Astrocyte of the spinal cord (primary cell): ENCODE data around the gene CBFA2T3.

Experiments
- DNase-seq: peaks from one replicate; pipeline ENCODE4 v3.0.0; 2011; ENCODE audit warnings: low read depth, low spot score
- H3K4me3 ChIP-seq: 2 replicates; pipeline ENCODE4 v1.5.1; 2011; ENCODE audit warnings: low read depth, mild to moderate bottlenecking, low read length, moderate library complexity
- in situ Hi-C: cut with HindIII; loops from 2 replicates; pipeline ENCODE4 v1.10.0; 2017; ENCODE audit warnings: low sequenced_read_pairs
- TF ChIP-seq, protein P1 (sequence below): IDR thresholded peaks from 2 replicates; pipeline ENCODE4 v1.5.1; 2012; ENCODE audit warnings: low read depth, mild to moderate bottlenecking, low read length, inconsistent platforms

The CBFA2T3 gene

DNA sequence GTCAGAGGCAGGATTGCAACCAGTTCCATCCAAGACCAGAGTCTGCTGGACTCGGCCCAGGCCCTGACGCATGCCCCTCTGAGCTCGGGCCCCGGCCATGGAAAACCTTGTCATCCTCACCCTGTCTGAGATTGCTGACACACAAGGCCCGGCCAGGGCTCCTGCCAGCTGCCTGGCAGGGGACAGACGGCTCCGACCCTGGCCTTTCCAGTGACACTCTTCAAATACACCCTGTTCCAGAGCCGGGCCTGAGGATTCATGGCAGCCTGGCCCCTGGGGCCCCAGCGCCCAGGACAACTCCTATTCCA, 107.4 kb downstream of the CBFA2T3 start:
- DNase-seq = no peak
- in situ Hi-C loops = no loop called here
- TF ChIP-seq, protein P1, sequence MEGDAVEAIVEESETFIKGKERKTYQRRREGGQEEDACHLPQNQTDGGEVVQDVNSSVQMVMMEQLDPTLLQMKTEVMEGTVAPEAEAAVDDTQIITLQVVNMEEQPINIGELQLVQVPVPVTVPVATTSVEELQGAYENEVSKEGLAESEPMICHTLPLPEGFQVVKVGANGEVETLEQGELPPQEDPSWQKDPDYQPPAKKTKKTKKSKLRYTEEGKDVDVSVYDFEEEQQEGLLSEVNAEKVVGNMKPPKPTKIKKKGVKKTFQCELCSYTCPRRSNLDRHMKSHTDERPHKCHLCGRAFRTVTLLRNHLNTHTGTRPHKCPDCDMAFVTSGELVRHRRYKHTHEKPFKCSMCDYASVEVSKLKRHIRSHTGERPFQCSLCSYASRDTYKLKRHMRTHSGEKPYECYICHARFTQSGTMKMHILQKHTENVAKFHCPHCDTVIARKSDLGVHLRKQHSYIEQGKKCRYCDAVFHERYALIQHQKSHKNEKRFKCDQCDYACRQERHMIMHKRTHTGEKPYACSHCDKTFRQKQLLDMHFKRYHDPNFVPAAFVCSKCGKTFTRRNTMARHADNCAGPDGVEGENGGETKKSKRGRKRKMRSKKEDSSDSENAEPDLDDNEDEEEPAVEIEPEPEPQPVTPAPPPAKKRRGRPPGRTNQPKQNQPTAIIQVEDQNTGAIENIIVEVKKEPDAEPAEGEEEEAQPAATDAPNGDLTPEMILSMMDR = no peak
- no peak overlapping the region for H3K4me3 ChIP-seq

DNA sequence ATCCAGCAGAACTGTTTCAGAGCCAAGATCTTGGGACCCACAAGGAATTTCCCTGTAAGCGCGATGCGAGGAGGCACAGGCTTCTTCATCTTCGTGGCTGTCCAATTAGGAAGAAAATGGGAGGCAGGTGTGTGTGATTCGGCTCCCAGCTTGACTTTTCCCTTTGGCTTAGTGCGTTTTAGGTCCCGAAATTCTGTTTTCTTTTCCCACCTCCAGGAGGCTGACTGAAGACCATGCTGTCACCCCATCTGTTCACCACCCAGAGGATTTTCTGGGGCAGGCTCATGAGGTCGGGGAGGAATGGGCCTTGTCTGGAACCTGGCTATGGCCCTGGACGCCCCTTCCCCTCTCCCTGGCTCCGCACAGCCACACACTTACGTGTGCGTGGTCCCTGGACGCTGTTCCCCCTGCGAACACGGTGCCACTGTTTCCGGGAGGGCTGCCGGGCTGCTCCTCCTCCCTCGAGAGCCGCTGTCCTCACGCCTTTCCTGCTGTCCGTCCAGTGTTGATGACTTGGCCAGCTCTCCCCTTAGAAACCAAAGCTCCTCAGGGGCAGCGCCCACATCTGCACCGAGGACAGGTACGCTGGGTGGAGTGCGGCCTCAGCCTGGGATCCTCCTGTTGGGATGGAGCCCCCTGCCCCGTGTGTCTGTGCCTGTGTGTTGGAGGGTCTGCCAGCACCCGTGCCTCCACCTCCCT, 107.9 kb downstream of the CBFA2T3 start:
- in situ Hi-C loops = no loop called here
- no peak for DNase-seq
- no peak overlapping the region for H3K4me3 ChIP-seq
- TF ChIP-seq, protein P1 = no peak

DNA sequence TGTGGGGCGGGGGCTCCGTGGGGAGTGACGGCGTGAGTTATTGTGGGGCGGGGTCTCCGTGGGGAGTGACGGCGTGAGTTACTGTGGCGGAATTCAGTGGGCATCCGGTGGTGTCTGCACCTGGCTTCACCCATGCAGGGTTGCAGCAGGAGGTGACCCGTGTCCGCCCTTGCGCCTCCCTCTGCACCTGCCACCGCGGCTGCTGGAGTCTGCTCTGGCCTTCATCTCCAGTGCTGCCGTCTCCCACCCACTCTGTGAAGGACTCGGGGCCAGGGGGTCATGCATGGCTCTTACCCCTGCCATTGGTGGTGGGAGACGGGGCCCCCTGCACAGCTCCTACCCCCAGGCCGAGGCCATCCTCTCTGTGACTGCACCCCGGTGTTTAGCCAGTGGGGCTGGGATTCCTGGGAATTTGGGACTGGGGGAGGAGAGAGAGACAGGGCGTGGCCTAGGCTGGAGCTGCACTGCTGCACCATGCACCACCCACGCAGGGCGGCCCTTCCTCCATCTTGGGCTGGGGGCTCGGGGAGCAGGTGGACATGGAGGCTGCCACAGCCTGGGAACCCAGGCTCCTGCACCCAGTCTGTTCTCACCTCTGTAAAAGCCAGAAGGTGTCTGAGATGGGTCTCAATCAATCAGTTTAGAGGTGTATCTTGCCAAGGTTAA, 109.3 kb downstream of the CBFA2T3 start:
- no peak for DNase-seq
- H3K4me3 ChIP-seq = no peak overlapping the region
- in situ Hi-C loops = no loop called here
- TF ChIP-seq, protein P1 = no peak

DNA sequence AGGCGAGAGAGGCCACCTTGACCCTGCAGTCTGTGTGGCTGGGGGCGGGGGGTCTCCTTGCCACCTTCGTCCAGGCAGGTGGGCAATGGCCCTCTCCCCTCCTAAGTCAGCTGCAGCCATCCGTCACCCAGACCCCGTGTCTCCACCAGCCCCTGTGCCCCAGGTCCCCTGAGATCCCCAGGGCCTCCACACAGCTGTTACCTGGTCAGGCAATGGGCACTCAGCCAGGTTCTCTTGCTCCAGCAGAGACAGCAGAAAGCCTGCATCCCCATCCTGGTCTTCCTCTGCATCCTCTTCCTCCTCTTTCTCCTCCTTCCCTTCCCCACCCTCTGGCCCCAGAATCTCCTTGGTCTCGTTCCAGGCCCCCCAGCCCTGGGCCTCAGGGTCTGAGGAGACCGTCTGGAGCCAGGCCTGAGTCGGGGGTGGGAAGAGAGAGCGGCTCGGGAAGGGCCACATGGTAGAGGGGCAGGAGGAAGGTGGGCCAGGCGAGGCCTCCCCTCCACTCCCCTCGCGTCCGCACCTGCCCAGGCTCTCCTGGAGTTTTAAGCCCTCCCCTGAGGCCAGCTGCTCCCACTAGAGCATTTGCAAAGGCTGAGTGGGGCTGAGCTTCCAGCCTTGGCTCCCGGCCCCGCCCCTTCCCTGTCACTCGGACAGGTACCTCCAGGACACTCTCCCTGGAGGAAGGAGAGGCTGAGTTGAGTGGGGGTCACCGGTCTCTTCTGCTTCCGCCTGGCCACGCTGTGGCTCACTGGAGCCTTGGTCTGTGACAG, 110.7 kb downstream of the CBFA2T3 start, which contains the start of gene PABPN1L:
PABPN1L (minus strand) TSS at position 510 of the 770 bp plus-strand sequence; CDS start at position 456, 54 bp downstream.
- TF ChIP-seq, protein P1 = no peak
- in situ Hi-C loops = no loop called here
- H3K4me3 ChIP-seq = no peak within 1 kb of the TSS

DNA sequence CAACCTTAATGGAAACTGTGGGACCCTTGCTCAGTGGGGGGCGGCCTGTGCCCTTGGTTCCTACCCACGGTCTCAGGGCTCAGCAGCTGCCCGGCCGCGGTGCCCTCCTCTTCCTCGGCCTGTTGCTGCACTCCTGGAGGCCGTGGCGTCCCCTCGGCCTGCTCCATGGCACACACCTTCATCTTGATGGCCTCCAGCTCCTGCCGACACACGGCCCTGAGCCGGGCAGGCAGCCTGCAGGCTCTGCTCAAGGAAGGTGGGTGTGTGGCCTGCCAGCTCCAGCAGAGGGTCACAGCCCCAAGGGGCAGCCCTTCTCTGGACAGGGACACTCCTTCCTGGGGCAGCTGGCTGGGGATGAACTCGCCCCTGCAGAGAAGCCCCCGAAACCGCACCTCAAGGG, 111.3 kb downstream of the CBFA2T3 start:
- H3K4me3 ChIP-seq = no peak overlapping the region
- in situ Hi-C loops = no loop called here
- TF ChIP-seq, protein P1 = no peak
- DNase-seq = no peak

More for the DNA sequence above, 110.7 kb downstream of the CBFA2T3 start, which contains the start of gene PABPN1L:
- DNase-seq = no peak

DNA sequence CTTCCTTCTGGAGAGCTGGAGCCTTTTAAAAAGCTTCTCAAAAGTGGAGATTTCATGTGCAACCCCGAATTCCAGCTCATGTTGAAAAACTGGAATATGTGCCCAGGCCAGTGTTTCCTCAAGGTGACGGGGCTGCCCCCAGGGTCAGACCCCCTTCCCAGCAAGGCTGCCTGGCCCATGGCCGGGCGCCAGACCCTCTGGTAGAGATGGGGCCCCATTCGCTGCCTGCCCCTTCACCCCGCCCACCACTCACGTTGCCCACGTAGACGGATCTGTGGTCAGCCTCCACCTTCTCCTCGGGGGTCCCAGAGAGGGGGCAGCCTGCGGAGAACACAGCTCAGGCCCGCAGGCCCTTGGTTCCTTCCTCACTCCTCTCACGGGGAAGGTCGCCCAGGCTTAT, 111.7 kb downstream of the CBFA2T3 start:
- TF ChIP-seq, protein P1 = no peak
- in situ Hi-C loops = no loop called here
- H3K4me3 ChIP-seq = no peak overlapping the region
- DNase-seq = no peak
